Adrenal gland (tissue), 19 donors: ENCODE data around the gene TMEM61. TPM values are rescaled to one million over a fixed set of nuclear protein-coding genes. Genes with fewer than 3 reads are reported as not detected.
"Not testable (repeated sequence)": the region's sequence is repeated elsewhere in the genome, so short reads cannot be mapped to it uniquely, and the experiment has no call there.

Experiments used
- DNase-seq, 7 donors: peaks; one replicate each; pipeline ENCODE4 v3.0.0-alpha.2; 2019 to 2020
- H3K27ac ChIP-seq, 5 donors: fragments of 200-600 bp; sonication (generic) in 4 of 5; 1 replicate in 3 of 5; 2 replicates in 2 of 5; pipeline versions ENCODE4 v1.5.1 to v1.8.0; 2016 to 2020; ENCODE audit warnings: mild to moderate bottlenecking in 1 of 5
- H3K27me3 ChIP-seq: fragments of 200-600 bp; 2 replicates; pipeline ENCODE4 v1.8.0; 2021
- H3K36me3 ChIP-seq, 2 donors: fragments of 200-600 bp; replicated peaks in 1 of 2; 1 replicate in 1 of 2; 2 replicates in 1 of 2; pipeline versions ENCODE4 v1.5.1 to v1.8.0; 2018 to 2022
- H3K4me1 ChIP-seq, 2 donors: fragments of 200-600 bp; replicated peaks in 1 of 2; 1 replicate in 1 of 2; 2 replicates in 1 of 2; pipeline versions ENCODE4 v1.5.1 to v1.8.0; 2018 to 2021
- H3K4me3 ChIP-seq, 4 donors: fragments of 200-600 bp; sonication (generic) in 3 of 4; one replicate each; pipeline ENCODE4 v1.5.1; 2016 to 2018
- H3K9me3 ChIP-seq, 3 donors: fragments of 200-600 bp; sonication (generic) in 1 of 3; replicated peaks in 1 of 3; 1 replicate in 2 of 3; 2 replicates in 1 of 3; pipeline versions ENCODE4 v1.5.1 to v1.8.0; 2016 to 2021
- POLR2A ChIP-seq, 2 donors: fragments of 450-650 bp; IDR thresholded peaks; one replicate each; pipeline ENCODE4 v1.6.1; 2017; ENCODE audit warnings: antibody characterized with exemption in 2 of 2, mild to moderate bottlenecking in 2 of 2, moderate library complexity in 1 of 2
- WGBS, 4 donors: extraction: QIAGEN DNeasy Blood & Tissue Kit in 2 of 4; methylation state at CpG; one replicate each; pipeline versions ENCODE4 v1.1.5 to v1.1.7; 2013 to 2017; 5-methylcytosine and 5-hydroxymethylcytosine counted together
- intact Hi-C, 2 donors: fragments of 100-400 bp; cut with DNase I; formaldehyde crosslinking; loops; one replicate each; pipeline versions ENCODE4 v1.14.1 to v1.15.0; 2022 to 2023
- long read RNA-seq, 10 donors: library from polyadenylated mRNA in 3 of 10; unstranded in 2 of 10; stranded (forward) in 1 of 10; transcript quantifications; one replicate each; pipeline ENCODE4 v2.0.0 and lab custom pipeline, GENCODE V29; 2021 to 2026
- polyA plus RNA-seq, 3 donors: library from polyadenylated mRNA; stranded (reverse); fragments of 200-250 nt in 2 of 3; fragments of 350-450 nt in 1 of 3; fragmentation: Illumina TruSeq in 1 of 3; extraction: RNeasy Lipid Tissue Mini Kit (QIAGEN cat#74804) in 1 of 3; gene quantifications; one replicate each; pipeline ENCODE4 v1.2.3, GENCODE V29; 2013 to 2014
- total RNA-seq, 9 donors: library from RNA; depleted of rRNA in 4 of 9; stranded (reverse); fragments of >200 nt in 4 of 9; fragments of 120-200 nt in 1 of 9; fragmentation: NEBNext Ultra II Directional in 1 of 9; extraction: Animal tissue kit (Norgen Biotek cat#: 25700) in 1 of 9; gene quantifications; one replicate each; pipeline versions ENCODE4 v1.1.0 to v1.2.4, GENCODE V29; 2013 to 2023
- TF ChIP-seq, protein P1 (sequence below), 6 experiments: fragments of 450-650 bp in 4 of 6; fragments of 200-600 bp in 2 of 6; sonication (generic) in 1 of 6; IDR thresholded peaks; 1 replicate in 5 of 6; 2 replicates in 1 of 6; pipeline versions ENCODE4 v1.5.1 to v1.8.0; 2016 to 2021; ENCODE audit warnings: antibody characterized with exemption in 6 of 6, mild to moderate bottlenecking in 2 of 6, moderate library complexity in 1 of 6
- donor health status: healthy with polysubstance abuse.
- donor health status: Bipolar disorder and iron deficiency.
- donor health status: DM: yes; HTN: yes; CAD: no.
- donor health status: DM: no; HTN: no; CAD: no.
- donor health status: DM: no; HTN: no; CAD: no.
- donor health status: DM: yes; HTN: yes; CAD: no.

TMEM61 gene
- total RNA-seq (10 to 100 TPM in 2 of 9 donors, 1 to 10 TPM in 7; 2.2 to 20.9 (median 7.8) TPM), polyA plus RNA-seq (1 to 10 TPM; 2.5 to 6.8 (median 3.7) TPM)
- long read RNA-seq, donor 1 = 0 reads
- long read RNA-seq, donor 2 = 0 reads
- long read RNA-seq, donor 3, partial matches to known transcripts = 0 of 3 reads
- long read RNA-seq, donor 3, other reads (novel, unspliced or antisense) = 0 of 3 reads
- long read RNA-seq, donor 4, partial matches to known transcripts = 0 of 2 reads
- long read RNA-seq, donor 4, other reads (novel, unspliced or antisense) = 2 of 2 reads
- long read RNA-seq, donor 5, transcript TMEM61-201 (3 exons, 1,097 nt) = major isoform, 18 of 30 reads
- long read RNA-seq, donor 5, partial matches to known transcripts = 0 of 30 reads
- long read RNA-seq, donor 5, other reads (novel, unspliced or antisense) = 12 of 30 reads
- long read RNA-seq, donor 6, partial matches to known transcripts = 0 of 3 reads
- long read RNA-seq, donor 6, other reads (novel, unspliced or antisense) = 3 of 3 reads
- long read RNA-seq, donor 7 = 0 reads
- long read RNA-seq, donor 8, partial matches to known transcripts = 0 of 1 reads
- long read RNA-seq, donor 8, other reads (novel, unspliced or antisense) = 0 of 1 reads
- long read RNA-seq, donor 9, partial matches to known transcripts = 0 of 3 reads
- long read RNA-seq, donor 9, other reads (novel, unspliced or antisense) = 0 of 3 reads
- long read RNA-seq, donor 10 = 0 reads

DNA sequence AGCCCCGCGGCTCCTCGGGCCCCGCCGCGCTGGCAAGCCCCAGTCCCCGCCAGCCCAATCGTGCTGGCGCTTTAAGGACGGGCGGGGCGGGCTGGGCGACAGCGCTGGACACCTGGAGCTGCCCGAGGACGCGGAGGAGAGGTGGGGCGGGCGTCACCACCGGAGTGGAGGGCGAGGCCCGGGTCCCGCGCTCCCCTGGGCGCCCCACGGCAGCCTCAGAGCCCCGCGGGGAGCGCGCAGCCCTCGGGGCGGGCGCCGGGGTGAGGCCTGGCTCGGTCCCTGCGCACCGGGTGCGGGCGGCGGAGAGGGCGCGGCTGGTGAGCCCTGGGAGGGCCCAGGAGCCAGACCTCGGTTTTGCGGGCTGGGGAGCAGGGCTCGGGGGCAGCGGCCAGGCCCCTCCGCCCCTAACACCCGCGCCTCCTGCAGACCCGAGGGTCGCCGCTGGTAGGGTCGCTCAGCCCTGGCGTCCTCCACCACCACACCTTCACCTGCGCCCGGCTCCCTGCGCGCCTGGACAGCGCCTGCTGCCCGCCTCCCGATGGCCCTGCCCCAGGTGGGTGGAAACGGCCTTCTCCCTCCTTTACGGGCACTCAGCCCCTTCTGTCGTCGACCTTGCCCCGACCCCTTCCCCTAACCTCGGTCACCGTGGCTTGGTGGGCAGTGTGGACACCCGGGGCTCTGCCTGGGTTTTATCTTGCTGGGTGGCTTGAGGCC is at the start of gene TMEM61:
Gene TMEM61 (plus strand): TSS at position 101 of the 714 bp plus-strand sequence. CDS start 438 bp downstream, at position 539.
- H3K27ac ChIP-seq = peak within 1 kb of the TSS in 4 of 5 donors; percentile 2 to 87 (median 58)
- H3K4me1 ChIP-seq = peaks cover 9 to 15% of the 10 kb centered on the region in 2 donors
- no peaks in the 10 kb centered on the region for H3K36me3 ChIP-seq
- H3K4me3 ChIP-seq = peak within 1 kb of the TSS in 3 of 4 donors; percentile 22 to 91 (median 27)
- intact Hi-C loops = no loop called here
- H3K27me3 ChIP-seq = no peaks in the 10 kb centered on the region
- DNase-seq = peak in 4 of 7 donors; percentile 27 to 49 (median 44)
- H3K9me3 ChIP-seq = no peaks in the 10 kb centered on the region
- peak in 1 of 2 donors; percentile 38 for TF ChIP-seq POLR2A (IDR thresholded peaks at IDR 0.05)
- TF ChIP-seq, protein P1, sequence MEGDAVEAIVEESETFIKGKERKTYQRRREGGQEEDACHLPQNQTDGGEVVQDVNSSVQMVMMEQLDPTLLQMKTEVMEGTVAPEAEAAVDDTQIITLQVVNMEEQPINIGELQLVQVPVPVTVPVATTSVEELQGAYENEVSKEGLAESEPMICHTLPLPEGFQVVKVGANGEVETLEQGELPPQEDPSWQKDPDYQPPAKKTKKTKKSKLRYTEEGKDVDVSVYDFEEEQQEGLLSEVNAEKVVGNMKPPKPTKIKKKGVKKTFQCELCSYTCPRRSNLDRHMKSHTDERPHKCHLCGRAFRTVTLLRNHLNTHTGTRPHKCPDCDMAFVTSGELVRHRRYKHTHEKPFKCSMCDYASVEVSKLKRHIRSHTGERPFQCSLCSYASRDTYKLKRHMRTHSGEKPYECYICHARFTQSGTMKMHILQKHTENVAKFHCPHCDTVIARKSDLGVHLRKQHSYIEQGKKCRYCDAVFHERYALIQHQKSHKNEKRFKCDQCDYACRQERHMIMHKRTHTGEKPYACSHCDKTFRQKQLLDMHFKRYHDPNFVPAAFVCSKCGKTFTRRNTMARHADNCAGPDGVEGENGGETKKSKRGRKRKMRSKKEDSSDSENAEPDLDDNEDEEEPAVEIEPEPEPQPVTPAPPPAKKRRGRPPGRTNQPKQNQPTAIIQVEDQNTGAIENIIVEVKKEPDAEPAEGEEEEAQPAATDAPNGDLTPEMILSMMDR (IDR thresholded peaks at IDR 0.05) = no peak
- WGBS, 4 donors = 8 to 19% (median 10%) methylated on average over 11 to 69 of the region's 69 CpGs

DNA sequence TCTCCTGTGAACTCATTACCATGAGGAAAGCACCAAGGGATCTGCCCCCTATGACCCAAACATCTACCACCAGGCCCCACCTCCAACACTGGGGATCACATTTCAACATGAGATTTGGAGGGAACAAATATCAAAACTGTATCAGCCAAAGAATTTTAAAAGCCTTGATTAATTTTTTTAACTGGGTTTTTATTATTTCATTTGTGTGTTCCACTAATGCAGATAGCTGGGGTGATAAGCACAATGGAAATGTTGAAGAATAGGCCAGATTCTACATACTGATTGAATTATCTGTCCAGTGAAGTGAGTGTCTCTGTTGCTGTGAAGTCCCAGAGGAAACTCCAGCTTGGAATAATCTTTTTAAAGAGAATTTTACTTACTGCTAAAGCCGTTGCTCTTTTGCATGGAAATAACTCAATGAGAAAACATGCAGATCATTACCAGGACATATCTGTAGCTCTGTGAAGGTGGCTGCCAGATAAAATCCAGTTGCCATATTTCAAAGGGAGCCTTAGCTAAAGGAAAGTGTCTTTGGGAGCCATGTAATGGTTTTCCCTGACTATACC is 49.1 kb upstream of the TMEM61 start:
- intact Hi-C loops = no loop called here
- DNase-seq = no peak
- TF ChIP-seq POLR2A (IDR thresholded peaks at IDR 0.05) = no peak
- TF ChIP-seq, protein P1 (IDR thresholded peaks at IDR 0.05) = no peak
- Histone ChIP-seq H3K4me1 (peaks cover 18 to 19% of the 10 kb centered on the region in 2 donors), H3K9me3 (no peaks in the 10 kb centered on the region), H3K27me3 (no peaks in the 10 kb centered on the region), H3K4me3 (no peak overlapping the region), H3K36me3 (no peaks in the 10 kb centered on the region), H3K27ac (no peak overlapping the region)
- 72 to 93% (median 86%) methylated on average over 1 of the region's 1 CpG for WGBS, 4 donors

DNA sequence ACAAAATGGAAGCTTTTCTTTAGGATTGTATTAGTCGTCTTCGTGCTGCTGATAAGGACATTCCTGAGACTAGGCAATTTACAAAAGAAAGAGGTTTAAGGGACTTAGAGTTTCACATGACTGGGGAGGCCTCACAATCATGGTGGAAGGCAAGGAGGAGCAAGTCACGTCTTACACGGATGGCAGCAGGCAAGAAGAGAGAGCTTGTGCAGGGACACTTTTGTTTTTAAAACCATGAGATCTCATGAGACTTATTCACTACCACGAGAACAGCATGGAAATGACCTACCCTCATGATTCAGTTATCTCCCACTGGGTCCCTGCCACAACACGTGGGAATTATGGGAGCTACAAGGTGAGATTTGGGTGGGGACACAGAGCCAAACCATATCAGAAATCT is 46.3 kb upstream of the TMEM61 start:
- WGBS, 4 donors = 86 to 91% (median 91%) methylated on average over 6 of the region's 6 CpGs
- intact Hi-C loops, H3K27me3 ChIP-seq: not testable (repeated sequence)

DNA sequence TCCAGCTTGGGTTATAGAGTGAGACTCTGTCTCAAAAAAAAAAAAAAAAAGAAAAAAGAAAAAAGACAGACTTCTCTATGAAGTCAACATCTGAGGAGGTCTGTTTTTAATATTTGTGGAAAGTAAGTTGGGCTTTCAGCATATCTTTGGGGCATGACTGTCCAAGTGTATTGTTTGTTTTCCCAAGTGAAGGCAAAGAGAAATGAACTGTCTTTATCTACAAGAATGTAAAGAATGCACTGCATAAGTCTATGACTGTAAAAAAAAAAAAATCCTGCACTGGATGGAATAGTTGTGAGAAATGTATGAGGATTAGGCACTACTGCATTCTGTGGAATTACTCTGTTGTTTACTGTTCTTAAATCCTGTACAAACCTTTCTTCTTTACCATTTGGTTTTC is 45.6 kb upstream of the TMEM61 start:
- TF ChIP-seq, protein P1 (IDR thresholded peaks at IDR 0.05) = no peak
- no peak for TF ChIP-seq POLR2A (IDR thresholded peaks at IDR 0.05)
- Histone ChIP-seq H3K27ac (no peak overlapping the region), H3K9me3 (no peaks in the 10 kb centered on the region), H3K27me3 (no peaks in the 10 kb centered on the region), H3K4me1 (peaks cover 11 to 19% of the 10 kb centered on the region in 2 donors), H3K4me3 (no peak overlapping the region), H3K36me3 (no peaks in the 10 kb centered on the region)
- no peak for DNase-seq
- intact Hi-C loops = no loop called here

More for the DNA sequence above, 46.3 kb upstream of the TMEM61 start:
- not testable (repeated sequence) for DNase-seq, H3K27ac ChIP-seq, H3K36me3 ChIP-seq, H3K4me3 ChIP-seq, H3K9me3 ChIP-seq
- peaks cover 11 to 19% of the 10 kb centered on the region in 2 donors for H3K4me1 ChIP-seq
